Upper lobe of left lung (tissue), 6 donors: ENCODE results near the gene ST6GALNAC6. TPM values are rescaled to one million over a fixed set of nuclear protein-coding genes. Genes with fewer than 3 reads are reported as not detected.

Experiments
- ATAC-seq, 2 donors: fragments of 200-7000 bp; cut with Tn5 transposase; one replicate each; pipeline ENCODE4 v1.9.1; 2022; ENCODE audit warnings: mild to moderate bottlenecking in 2 of 2, moderate library complexity in 2 of 2; ENCODE audit not compliant: low FRiP score in 2 of 2
- DNase-seq, 2 donors: peaks; one replicate each; pipeline ENCODE4 v3.0.0-alpha.2; 2019 to 2020
- H3K27ac ChIP-seq, 4 donors: fragments of 200-600 bp; sonication (generic); one replicate each; pipeline ENCODE4 v1.5.1; 2016 to 2019
- H3K27me3 ChIP-seq, 4 donors: fragments of 200-600 bp; sonication (generic); one replicate each; pipeline ENCODE4 v1.5.1; 2017 to 2019
- H3K36me3 ChIP-seq, 4 donors: fragments of 200-600 bp; sonication (generic); one replicate each; pipeline ENCODE4 v1.5.1; 2016 to 2019
- H3K4me1 ChIP-seq, 4 donors: fragments of 200-600 bp; sonication (generic); one replicate each; pipeline ENCODE4 v1.5.1; 2018 to 2019
- H3K4me3 ChIP-seq, 4 donors: fragments of 200-600 bp; sonication (generic); one replicate each; pipeline ENCODE4 v1.5.1; 2017 to 2019; ENCODE audit warnings: mild to moderate bottlenecking in 2 of 4, moderate library complexity in 1 of 4
- H3K9me3 ChIP-seq, 4 donors: fragments of 200-600 bp; sonication (generic); one replicate each; pipeline ENCODE4 v1.5.1; 2018 to 2019
- EP300 ChIP-seq, 4 donors: sonication (generic); formaldehyde crosslinking; IDR thresholded peaks; one replicate each; pipeline ENCODE4 v1.5.1; 2017; ENCODE audit warnings: antibody characterized with exemption in 4 of 4, control low read depth in 2 of 4
- POLR2A ChIP-seq, 4 donors: fragments of 450-650 bp; IDR thresholded peaks; one replicate each; pipeline ENCODE4 v1.5.1; 2016 to 2017; ENCODE audit warnings: antibody characterized with exemption in 4 of 4, mild to moderate bottlenecking in 2 of 4
- POLR2AphosphoS5 ChIP-seq, 2 donors: sonication (generic); formaldehyde crosslinking; IDR thresholded peaks; one replicate each; pipeline ENCODE4 v1.5.1; 2017; ENCODE audit warnings: antibody characterized with exemption in 2 of 2
- WGBS, 2 donors: methylation state at CpG; one replicate each; pipeline ENCODE4 v1.1.5; 2017 to 2018; 5-methylcytosine and 5-hydroxymethylcytosine counted together
- total RNA-seq, 6 donors: library from RNA; depleted of rRNA in 4 of 6; stranded (reverse); fragments of >200 nt in 4 of 6; gene quantifications; one replicate each; pipeline versions ENCODE4 v1.1.0 to v1.2.1, GENCODE V29; 2016 to 2021
- TF ChIP-seq, protein P1 (sequence below), 6 experiments: fragments of 450-650 bp in 4 of 6; fragments of 200-600 bp in 2 of 6; sonication (generic) in 2 of 6; IDR thresholded peaks; one replicate each; pipeline ENCODE4 v1.5.1; 2016 to 2019; ENCODE audit warnings: antibody characterized with exemption in 6 of 6
- donor health status: DM: no; HTN: no; CAD: no; lungs with moderate emphysema.
- donor health status: DM: no; HTN: yes; CAD: no; lungs with severe emphysema.

ST6GALNAC6 gene
- total RNA-seq, 6 donors from 2014 or later = 67.3 to 117 (median 85.2) TPM

DNA sequence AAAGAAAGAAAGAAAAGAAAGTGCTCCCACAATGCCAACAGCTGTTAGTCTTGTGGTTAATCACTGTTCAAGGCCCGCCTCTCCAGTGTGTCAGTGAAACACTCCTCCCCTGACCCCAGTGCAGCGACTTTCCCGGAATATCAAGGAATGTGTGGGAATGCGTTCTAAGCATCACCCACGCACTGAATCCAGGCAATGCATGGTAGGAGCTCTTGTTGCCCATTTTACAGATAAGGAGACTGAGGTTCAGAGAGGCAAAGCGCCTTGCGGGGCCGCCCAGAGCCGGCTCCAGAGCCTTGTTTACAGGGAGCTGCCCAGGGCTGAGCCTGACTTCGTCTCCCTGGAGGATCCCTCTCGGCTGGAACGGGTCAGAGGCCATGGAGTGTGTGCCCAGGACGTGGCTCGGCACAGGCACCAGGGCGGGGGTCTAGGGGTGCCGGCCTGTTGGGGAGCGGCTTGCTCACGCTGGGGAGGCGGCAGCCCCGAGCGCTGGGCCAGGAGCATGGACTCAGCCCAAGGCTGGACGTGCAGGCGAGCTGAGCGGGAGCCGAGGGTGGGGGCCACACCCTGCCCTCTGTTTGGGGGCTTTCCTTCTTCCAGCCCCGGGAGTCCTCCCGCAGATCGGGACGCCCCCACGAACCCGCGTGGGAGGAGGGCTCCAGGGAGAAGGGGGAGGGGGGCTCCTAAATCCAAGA, 823 bp downstream of the ST6GALNAC6 start:
- peak; percentile 8 to 79 for ATAC-seq
- Histone ChIP-seq H3K4me1 (peaks cover 62 to 70% (median 65%) of the 10 kb centered on the region in 4 donors), H3K4me3 (peak overlapping the region; percentile 90 to 98 (median 94)), H3K27me3 (no peaks in the 10 kb centered on the region), H3K36me3 (peaks cover 21 to 32% (median 28%) of the 10 kb centered on the region in 4 donors), H3K9me3 (peaks cover 0 to 3% (median 0%) of the 10 kb centered on the region in 4 donors), H3K27ac (peak overlapping the region; percentile 92 to 98 (median 95))
- TF ChIP-seq POLR2A (IDR thresholded peaks at IDR 0.05) = peak in 2 of 4 donors; percentile 15 to 26
- peak in 2 of 4 donors; percentile 17 to 62 for TF ChIP-seq EP300 (IDR thresholded peaks at IDR 0.05)
- TF ChIP-seq, protein P1, sequence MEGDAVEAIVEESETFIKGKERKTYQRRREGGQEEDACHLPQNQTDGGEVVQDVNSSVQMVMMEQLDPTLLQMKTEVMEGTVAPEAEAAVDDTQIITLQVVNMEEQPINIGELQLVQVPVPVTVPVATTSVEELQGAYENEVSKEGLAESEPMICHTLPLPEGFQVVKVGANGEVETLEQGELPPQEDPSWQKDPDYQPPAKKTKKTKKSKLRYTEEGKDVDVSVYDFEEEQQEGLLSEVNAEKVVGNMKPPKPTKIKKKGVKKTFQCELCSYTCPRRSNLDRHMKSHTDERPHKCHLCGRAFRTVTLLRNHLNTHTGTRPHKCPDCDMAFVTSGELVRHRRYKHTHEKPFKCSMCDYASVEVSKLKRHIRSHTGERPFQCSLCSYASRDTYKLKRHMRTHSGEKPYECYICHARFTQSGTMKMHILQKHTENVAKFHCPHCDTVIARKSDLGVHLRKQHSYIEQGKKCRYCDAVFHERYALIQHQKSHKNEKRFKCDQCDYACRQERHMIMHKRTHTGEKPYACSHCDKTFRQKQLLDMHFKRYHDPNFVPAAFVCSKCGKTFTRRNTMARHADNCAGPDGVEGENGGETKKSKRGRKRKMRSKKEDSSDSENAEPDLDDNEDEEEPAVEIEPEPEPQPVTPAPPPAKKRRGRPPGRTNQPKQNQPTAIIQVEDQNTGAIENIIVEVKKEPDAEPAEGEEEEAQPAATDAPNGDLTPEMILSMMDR (IDR thresholded peaks at IDR 0.05) = no peak
- TF ChIP-seq POLR2AphosphoS5 (IDR thresholded peaks at IDR 0.05) = peak; percentile 58 to 83
- 14 to 29% methylated on average over 5 to 30 of the region's 32 CpGs for WGBS, 2 donors
- DNase-seq = peak in 1 of 2 donors; percentile 89

DNA sequence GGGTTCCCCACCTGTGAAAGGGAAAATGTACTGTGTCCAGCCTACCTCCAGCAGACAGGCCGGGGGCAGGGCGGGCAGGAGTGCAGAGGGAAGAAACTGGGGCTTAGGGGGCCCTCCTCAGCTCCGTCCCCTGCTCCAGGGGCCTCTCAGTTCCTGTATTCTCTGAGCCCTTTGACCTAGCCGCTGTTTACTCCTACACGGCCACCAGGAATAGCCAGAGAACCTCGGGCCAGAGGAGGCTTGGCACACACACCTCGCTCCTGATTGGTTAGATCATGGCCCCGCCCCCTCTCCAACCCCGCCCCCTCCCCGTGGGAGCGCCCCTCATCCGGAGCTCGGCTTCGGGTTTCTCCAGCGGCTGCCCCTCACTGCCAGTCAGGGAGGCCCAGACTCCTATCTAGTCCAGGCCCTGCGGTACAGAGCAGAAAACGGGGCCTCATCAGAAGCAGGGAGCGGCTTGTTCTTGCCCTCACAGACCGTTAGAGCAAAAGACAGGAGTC, 2.2 kb downstream of the ST6GALNAC6 start:
- no peaks in the 10 kb centered on the region for H3K27me3 ChIP-seq
- DNase-seq (peak; percentile 79 to 88), ATAC-seq (peak; percentile 82 to 87)
- H3K36me3 ChIP-seq = peaks cover 26 to 45% (median 40%) of the 10 kb centered on the region in 4 donors
- H3K27ac ChIP-seq = peak overlapping the region; percentile 92 to 98 (median 95)
- peak overlapping the region; percentile 4 to 98 (median 49) for H3K4me3 ChIP-seq
- H3K4me1 ChIP-seq = peaks cover 49 to 56% (median 52%) of the 10 kb centered on the region in 4 donors
- peaks cover 0 to 12% (median 4%) of the 10 kb centered on the region in 4 donors for H3K9me3 ChIP-seq
- TF ChIP-seq EP300 (IDR thresholded peaks at IDR 0.05) (no peak), POLR2A (IDR thresholded peaks at IDR 0.05) (peak in 1 of 4 donors; percentile 27)
- 21 to 54% methylated on average over 2 to 14 of the region's 19 CpGs for WGBS, 2 donors

DNA sequence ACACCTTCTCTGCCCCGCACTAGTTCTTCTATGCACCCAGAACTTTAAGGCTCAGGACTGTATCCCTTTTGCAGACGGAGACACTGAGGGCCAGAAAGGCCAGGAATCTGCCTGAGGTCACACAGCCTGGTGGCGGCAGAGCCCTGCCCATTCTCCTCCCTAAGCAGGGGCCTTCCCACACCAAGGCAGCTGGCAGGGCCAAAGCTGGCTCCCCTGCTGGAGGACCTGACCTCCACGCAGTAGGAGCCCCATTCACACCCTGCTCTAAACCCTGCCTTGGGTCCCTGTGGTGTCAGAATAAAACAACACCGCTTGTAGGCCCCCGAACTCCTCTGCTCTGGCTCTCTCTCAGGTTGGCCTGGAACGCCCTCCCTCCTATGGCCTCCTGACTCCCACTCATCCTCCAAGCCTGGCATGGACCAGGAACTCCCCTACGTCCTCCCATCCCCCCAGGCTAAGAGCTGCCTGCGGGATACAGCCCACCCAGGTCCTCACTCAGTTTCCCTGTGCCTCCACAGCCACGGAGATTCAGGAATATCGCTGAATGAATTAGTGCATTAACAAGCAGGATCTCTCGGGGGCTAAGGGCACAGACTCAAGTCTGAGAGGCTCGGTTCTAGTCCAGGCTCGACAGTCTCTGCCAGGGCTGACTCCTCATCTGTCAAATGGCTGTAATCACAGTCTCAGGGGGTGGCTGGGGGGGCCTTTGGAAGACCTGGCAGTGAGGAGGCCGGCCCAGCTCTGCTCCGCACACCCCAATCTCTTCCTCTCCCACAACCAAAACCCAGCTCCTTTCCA, 2.8 kb downstream of the ST6GALNAC6 start:
- H3K27ac ChIP-seq = peak overlapping the region; percentile 92 to 98 (median 95)
- no peak for ATAC-seq

DNA sequence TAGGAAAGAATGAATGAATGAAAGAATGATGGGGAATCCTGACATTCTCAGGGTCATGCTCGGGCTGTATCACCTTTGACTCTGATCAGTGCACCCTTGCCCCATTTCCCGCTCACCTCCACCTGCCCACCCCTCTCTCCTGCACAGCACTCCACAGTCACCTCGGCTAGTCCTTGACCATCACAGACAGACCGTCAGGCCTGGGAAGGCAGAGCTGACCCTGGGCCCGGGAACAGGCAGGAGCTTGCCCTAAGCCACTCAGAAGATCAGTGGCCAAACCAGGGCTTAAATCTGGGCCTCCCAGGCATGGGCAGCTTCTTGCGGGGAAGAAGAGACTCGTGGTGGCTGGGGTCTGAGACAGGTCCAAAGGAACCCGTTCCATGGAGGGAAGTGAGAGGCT, 3.6 kb downstream of the ST6GALNAC6 start:
- Histone ChIP-seq H3K4me3 (no peak overlapping the region), H3K36me3 (peaks cover 26 to 58% (median 44%) of the 10 kb centered on the region in 4 donors), H3K27me3 (no peaks in the 10 kb centered on the region), H3K9me3 (peaks cover 0 to 12% (median 4%) of the 10 kb centered on the region in 4 donors), H3K27ac (peak overlapping the region in 1 of 4 donors; percentile 98), H3K4me1 (peaks cover 36 to 42% (median 40%) of the 10 kb centered on the region in 4 donors)
- TF ChIP-seq POLR2AphosphoS5 (IDR thresholded peaks at IDR 0.05) (no peak), EP300 (IDR thresholded peaks at IDR 0.05) (no peak), POLR2A (IDR thresholded peaks at IDR 0.05) (no peak)
- TF ChIP-seq, protein P1 (IDR thresholded peaks at IDR 0.05) = no peak
- 94 to 99% methylated on average over 8 of the region's 8 CpGs for WGBS, 2 donors
- ATAC-seq = no peak
- no peak for DNase-seq

More for the DNA sequence above, 2.8 kb downstream of the ST6GALNAC6 start:
- no peaks in the 10 kb centered on the region for H3K27me3 ChIP-seq
- H3K4me3 ChIP-seq = peak overlapping the region in 3 of 4 donors; percentile 4 to 98 (median 91)
- 84 to 90% methylated on average over 14 to 16 of the region's 16 CpGs for whole genome bisulfite sequencing, 2 donors
- TF ChIP-seq, protein P1 (IDR thresholded peaks at IDR 0.05) = no peak
- TF ChIP-seq POLR2AphosphoS5 (IDR thresholded peaks at IDR 0.05) (no peak), POLR2A (IDR thresholded peaks at IDR 0.05) (no peak), EP300 (IDR thresholded peaks at IDR 0.05) (no peak)
- peaks cover 26 to 52% (median 40%) of the 10 kb centered on the region in 4 donors for H3K36me3 ChIP-seq
- H3K4me1 ChIP-seq = peaks cover 43 to 50% (median 48%) of the 10 kb centered on the region in 4 donors
- peaks cover 0 to 12% (median 4%) of the 10 kb centered on the region in 4 donors for H3K9me3 ChIP-seq
- DNase-seq = no peak
